GM04503 (cell line): ENCODE measurements around the gene PXYLP1.
"Not testable (repeated sequence)": the region's sequence is repeated elsewhere in the genome, so short reads cannot be mapped to it uniquely, and the experiment has no call there.

Source experiments
- DNase-seq: peaks from one replicate; pipeline ENCODE4 v3.0.0-alpha.2; 2012; ENCODE audit warnings: low read depth

Gene PXYLP1

GRCh38 chr3:141300426-141300825, 68.8 kb downstream of the PXYLP1 start:
- DNase-seq: not testable (repeated sequence)

GRCh38 chr3:141302364-141303141, 70.9 kb downstream of the PXYLP1 start:
- DNase-seq: peak; percentile 58

- no peak for DNase-seq
Measured at GRCh38 chr3:141303481-141304223, 72.0 kb downstream of the PXYLP1 start.

GRCh38 chr3:141305436-141305835, 73.8 kb downstream of the PXYLP1 start:
- DNase-seq: peak; percentile 21

GRCh38 chr3:141306276-141306675, 74.7 kb downstream of the PXYLP1 start:
- no peak for DNase-seq

- DNase-seq: no peak
Measured at GRCh38 chr3:141306922-141307321, 75.3 kb downstream of the PXYLP1 start.

- DNase-seq: no peak
Measured at GRCh38 chr3:141307351-141308059, 75.9 kb downstream of the PXYLP1 start.

- DNase-seq: no peak
Measured at GRCh38 chr3:141308588-141309218, 77.1 kb downstream of the PXYLP1 start.

GRCh38 chr3:141311170-141311495, 79.5 kb downstream of the PXYLP1 start:
- DNase-seq: no peak

- peak; percentile 76 for DNase-seq
Measured at GRCh38 chr3:141311496-141312353, 80.1 kb downstream of the PXYLP1 start.

- no peak for DNase-seq
Measured at GRCh38 chr3:141312354-141313092, 80.9 kb downstream of the PXYLP1 start.

- DNase-seq: no peak
Measured at GRCh38 chr3:141313093-141313683, 81.6 kb downstream of the PXYLP1 start.

- DNase-seq: not testable (repeated sequence)
Measured at GRCh38 chr3:141314415-141314814, 82.8 kb downstream of the PXYLP1 start.

GRCh38 chr3:141316851-141317250, 85.2 kb downstream of the PXYLP1 start:
- no peak for DNase-seq

- DNase-seq: no peak
Measured at GRCh38 chr3:141320399-141321108, 88.9 kb downstream of the PXYLP1 start.

- DNase-seq: no peak
Measured at GRCh38 chr3:141321109-141321497, 89.5 kb downstream of the PXYLP1 start.

- no peak for DNase-seq
Measured at GRCh38 chr3:141323936-141324704, 92.5 kb downstream of the PXYLP1 start.

- no peak for DNase-seq
Measured at GRCh38 chr3:141326123-141326522, 94.5 kb downstream of the PXYLP1 start.

GRCh38 chr3:141326626-141327025, 95.0 kb downstream of the PXYLP1 start:
- DNase-seq: no peak
